Stimulated activated CD8-positive, alpha-beta memory T cell treated with anti-CD3 and anti-CD28 coated beads, Interleukin-7, amount 100 ng/mL, for 24 hours (primary cell): ENCODE results near the gene METTL4.

Experiments used
- DNase-seq: peaks from one replicate; pipeline ENCODE4 v3.0.0-alpha.2; 2020; ENCODE audit warnings: low read depth

Gene METTL4

DNA sequence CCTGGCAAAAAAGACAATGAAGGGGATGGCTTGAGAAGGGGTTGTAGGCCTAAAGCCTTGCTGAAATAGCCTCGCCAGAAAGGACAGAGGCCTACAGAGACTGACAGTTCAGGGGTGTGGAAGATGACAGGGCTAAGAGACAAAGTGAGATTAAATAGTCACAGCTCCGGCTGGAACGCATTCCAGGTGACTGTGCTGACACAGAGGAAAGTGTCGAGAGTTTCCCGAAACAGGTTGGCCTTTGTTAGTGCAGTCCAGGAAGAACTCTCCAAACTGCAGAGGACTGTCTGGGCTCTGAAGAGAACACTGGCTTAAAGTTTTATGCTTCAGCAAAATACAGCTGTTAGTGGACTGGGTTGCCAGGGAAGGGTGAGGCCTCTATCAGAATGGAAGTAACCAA, 52.8 kb downstream of the METTL4 start:
- no peak for DNase-seq

DNA sequence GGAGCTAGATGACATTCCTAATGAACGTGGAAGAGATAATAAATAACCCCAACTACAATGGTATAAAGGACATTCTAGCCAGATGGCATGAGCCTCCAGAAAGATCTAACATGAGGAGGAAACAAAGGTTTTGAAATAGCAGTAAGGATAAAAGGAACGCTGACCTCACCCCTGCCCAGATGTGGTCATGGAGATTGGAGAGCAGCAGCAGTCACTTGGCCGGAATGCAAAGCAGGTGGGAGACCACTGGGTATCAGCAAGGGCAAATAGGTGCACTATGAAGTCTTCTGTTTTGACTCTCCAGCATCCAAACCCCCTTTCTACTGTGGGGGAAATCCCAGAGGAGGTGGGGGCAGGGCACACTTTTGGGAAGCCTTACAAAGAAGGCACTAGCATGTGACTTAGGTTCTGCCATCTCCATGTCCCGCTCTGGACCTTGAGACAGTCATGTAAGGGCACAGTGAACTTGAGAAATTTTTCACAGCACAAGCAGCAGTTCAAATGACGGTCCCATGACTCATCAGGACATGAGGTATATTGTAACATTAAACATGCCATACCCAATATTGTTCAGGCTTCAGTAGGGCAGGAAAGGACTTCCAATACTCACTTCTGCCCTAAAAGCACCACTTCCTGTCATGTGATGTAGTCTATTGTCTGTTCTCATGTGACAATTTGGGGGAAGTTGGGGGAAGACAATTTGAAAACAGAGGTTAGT, 55.2 kb downstream of the METTL4 start:
- DNase-seq = no peak

DNA sequence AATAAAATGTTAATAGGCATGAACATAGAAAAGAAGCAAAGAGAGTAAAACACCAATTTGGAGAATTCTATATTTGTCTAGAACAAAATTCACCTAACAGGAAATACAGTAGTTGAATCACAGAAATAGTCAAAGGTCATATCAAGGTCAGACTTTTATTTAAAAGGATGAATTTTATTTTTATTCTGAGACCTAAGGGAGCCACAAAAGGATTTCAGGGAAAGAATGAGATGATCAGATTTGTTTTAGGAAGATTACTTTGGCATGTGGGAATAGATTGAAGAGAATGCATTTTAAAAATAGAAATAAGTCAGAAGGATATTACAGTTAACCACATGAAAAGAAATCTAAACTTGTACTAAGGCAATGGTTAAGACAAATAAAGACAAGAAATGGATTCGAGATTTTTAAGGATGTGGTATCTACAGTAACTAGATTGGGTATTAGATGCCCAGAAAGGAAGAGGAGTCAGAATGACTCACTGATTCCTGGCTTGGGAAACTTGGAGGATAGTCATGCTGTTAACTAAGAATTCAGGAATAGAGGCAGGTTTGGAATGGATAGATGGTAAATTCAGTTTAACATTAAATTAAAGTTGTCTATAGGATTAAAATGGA, 56.0 kb downstream of the METTL4 start:
- no peak for DNase-seq

- DNase-seq = no peak
Measured at GRCh38 chr18:2513616-2514015, 57.7 kb downstream of the METTL4 start.

DNA sequence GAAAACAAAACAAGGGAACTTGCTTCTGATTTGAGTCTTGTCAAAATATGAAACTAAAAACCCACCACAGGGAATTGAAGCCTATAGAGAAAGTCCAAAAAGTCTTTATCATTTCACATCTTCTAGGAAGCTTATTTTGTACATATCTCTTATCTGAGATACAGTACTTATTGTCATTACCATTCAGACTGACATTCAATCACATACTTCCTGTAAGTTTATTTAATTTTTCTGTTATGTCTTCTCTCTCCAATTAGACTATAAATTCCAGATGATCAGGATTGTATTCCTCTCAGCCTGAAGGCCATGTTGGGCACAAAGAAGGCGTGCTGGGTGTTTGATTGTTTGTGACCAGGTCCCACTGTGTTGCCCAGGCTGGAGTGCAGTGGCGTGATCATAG, 59.2 kb downstream of the METTL4 start:
- no peak for DNase-seq

DNA sequence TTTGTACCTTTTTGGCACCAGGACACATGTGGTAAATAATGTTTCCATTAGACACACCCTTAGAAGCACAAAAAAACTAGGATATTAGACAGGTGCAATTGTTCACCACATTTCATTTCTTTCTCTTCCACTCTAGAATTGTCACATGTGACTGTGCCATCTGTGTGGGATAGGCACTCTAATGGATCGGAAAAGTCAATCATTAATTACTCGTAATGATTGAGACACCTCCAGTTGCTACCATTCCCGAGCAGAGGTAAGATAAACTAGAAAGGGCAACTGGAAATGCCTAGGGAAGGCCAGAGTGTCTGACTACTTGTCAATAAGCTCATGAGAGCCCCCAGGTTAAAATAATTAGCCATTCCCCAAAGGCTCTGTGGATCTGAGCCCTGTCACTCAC, 59.9 kb downstream of the METTL4 start:
- DNase-seq = no peak

DNA sequence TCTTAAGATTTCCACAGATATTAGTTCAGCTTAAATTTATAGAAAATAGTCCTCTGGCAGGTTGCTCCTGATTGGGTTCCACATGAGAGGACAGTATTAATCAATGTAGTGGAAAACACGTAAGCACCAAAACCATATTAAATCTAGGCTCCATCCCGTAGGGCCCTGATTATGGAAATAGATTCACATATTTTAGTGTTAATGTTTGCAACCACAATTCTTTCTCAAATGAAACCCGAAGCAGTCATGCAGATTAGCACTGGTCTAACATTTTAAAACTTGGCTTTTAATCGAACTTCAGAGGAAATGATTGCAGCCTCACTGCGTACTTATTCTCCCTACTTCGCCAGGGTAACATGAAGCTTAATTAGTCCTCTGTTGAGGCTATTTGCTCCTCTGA, 60.9 kb downstream of the METTL4 start:
- no peak for DNase-seq

GRCh38 chr18:2508678-2509077, 62.6 kb downstream of the METTL4 start:
- DNase-seq = no peak

GRCh38 chr18:2508155-2508554, 63.1 kb downstream of the METTL4 start:
- no peak for DNase-seq

- DNase-seq = no peak
Measured at GRCh38 chr18:2504642-2505041, 66.7 kb downstream of the METTL4 start.

GRCh38 chr18:2502880-2503279, 68.4 kb downstream of the METTL4 start:
- DNase-seq = no peak

- no peak for DNase-seq
Measured at GRCh38 chr18:2502394-2502793, 68.9 kb downstream of the METTL4 start.

- no peak for DNase-seq
Measured at GRCh38 chr18:2497797-2498196, 73.5 kb downstream of the METTL4 start.

- DNase-seq = no peak
Measured at GRCh38 chr18:2495381-2495780, 75.9 kb downstream of the METTL4 start.

DNA sequence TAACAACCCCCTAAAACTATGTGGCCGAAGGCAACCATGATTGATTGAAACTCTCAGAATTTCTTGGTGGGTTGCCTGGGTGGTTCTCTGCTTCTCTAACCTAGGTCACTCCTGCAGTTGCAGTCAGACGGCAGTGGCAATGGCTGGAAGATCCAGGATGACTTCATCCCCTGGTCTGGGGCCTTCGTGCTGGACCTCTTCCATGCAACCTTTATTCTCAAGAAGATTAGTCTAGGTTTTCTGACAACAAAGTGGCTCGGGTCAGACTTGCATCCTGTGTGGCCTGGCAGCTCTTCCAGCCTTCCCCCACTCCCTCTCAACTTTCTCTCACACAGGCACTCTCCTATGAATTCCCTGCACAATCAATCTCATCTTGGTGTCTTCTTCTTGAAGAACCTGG, 76.4 kb downstream of the METTL4 start:
- no peak for DNase-seq
